GM18519 (cell line): ENCODE results near the gene MAN1A2.
"Not testable (repeated sequence)": the region's sequence is repeated elsewhere in the genome, so short reads cannot be mapped to it uniquely, and the experiment has no call there.

Experiments used
- ATAC-seq: cut with Tn5 transposase; IDR thresholded peaks from one replicate; pipeline ENCODE4 v1.9.1; 2021; ENCODE audit warnings: mild to moderate bottlenecking, moderate library complexity; ENCODE audit not compliant: unreplicated experiment, low FRiP score

The MAN1A2 gene

DNA sequence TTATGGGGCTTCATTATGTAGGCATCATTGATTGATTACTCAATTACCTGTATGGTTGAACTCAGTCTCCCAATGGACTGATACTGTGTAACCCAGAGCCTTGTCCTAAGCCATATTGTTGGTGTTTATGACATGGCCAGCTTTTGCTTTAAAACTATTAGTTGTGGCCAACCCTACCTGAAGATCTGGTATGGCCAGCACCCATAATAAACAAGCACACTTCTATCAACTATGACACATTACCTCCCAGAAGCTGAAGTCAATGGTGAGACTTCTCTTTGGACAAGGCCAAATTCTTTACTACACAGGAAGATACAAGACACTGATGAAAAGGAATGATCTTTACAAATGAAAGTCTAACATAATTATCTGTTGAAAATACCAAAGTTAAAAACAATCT is 28.8 kb downstream of the MAN1A2 start:
- no peak for ATAC-seq

DNA sequence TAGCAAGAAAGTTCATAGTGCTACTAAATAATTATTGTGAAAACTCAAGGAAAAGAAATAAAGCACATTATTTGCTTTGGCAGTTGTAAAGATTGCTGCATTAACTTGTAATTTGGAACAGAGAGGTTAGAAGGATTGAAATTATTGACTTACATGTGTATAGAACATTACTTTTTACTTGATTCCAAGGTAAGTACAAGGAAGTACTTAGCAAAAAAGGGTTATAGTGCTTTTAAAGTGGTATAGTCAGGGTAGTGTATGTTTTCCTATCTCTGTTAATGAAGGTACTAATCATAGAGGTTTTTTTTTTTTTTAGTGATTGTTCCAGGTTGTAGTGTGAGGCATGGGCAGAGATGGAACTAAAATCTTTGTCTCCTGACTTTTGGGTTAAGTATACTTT is 29.4 kb downstream of the MAN1A2 start:
- ATAC-seq = no peak

DNA sequence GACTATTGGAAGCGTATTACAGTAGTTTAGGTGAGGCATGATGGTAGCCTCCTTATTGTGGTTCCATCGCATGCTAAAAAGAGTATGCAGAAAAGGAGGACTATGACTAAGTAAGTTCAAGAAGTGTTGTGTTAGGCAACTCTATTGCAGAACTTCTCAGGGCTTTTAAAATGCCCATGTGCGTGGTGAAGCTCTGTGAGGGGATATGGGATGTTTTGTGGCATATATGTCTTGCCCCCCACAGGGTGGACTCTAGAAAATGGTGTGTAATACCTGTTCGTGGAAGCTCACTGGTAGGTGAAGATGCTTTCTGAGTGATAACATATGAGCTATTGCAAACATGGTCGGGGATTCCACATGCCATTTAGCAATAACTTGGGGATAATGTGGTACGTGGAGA is 31.7 kb downstream of the MAN1A2 start:
- no peak for ATAC-seq

DNA sequence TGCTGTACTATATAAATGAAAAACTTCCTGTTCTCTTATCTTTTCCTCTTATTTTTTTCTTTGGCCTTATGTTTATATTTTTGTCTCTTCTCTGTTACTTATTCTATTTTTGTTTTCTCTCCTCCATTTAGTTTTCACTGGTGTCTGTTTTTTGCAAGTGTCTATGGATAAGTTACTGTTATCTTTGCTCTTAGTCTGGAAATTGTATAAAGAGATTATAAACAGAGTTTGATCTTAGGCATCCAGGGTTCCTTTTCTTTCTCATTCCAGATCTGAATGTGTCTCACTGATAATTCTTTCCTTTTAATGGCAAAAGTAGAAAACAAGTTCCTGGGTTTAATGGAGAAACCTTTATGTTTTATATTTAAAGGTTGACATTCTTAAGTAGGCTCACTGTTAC is 34.5 kb downstream of the MAN1A2 start:
- ATAC-seq = no peak

DNA sequence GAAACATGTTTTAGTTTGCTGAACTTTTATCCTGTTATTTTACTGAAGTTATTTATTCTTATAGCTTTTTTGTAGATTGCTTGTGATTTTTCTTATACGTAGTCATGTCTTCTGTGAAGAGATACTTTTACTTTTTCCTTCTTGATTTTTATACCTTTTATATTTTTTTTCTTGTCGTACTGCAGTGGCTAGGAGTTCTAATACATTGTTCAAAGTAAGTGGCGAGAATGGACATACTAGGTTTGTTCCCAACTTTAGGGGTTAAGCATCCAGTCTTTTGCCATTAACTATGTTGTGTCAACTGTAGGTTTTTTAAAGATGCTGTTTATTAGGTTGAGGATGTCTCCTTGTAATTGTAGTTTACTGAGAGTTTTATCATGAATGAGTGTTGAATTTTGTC is 36.3 kb downstream of the MAN1A2 start:
- no peak for ATAC-seq

DNA sequence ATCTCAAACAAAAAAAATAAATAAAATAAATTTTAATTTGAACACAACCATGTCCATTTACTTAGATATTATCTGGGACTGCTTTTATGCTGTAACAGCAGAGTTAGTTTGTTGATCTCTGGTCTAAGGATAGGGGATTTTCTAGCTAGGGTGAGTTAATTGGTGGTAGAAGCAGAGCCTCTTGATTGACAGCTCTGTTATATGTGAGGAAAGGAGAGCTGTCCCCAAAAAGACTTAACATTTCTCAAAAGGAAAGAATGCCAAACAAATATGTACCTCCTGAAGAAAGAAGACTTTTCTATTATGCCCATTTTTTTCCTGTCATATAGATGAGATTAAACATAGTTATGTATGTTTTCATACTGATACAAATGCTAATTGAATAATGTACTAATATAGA is 37.8 kb downstream of the MAN1A2 start:
- no peak for ATAC-seq

DNA sequence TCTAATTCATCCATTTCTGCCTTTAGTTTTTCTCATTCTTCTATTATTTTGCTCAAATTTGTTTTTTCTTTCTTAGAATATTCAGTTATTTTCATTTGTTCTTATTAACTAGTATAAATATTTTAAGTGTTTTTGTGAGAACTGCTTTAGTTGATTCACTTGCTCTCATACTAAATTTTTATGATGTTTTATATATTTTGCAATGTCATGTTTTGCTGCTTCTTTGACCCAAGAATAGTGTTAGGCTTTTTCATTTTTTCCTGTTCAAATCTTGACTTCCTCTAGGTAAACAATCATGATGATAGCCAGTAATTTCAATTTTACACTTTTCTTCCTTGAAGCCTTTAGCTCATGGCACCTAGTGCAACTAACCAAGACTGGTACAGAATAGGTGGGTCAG is 45.2 kb downstream of the MAN1A2 start:
- no peak for ATAC-seq

DNA sequence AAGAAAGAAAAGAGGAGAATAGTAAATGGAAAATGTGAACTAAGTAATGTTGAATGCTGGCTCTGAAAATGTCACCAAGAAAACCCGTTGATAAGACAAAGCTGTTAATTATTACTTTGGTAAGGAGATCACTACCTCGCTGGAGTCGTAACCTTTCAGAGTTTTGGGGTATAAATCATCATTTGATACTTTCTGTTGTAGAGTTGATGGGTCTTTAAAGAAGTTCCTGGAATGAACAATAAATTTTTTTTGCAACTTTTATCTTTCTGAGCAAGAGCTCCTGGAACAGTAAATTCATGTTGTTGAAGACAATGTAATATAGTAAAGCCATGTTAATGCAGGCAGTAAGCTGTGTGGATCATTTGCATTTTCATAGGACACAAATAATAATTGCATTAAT is 46.2 kb downstream of the MAN1A2 start:
- ATAC-seq = no peak

DNA sequence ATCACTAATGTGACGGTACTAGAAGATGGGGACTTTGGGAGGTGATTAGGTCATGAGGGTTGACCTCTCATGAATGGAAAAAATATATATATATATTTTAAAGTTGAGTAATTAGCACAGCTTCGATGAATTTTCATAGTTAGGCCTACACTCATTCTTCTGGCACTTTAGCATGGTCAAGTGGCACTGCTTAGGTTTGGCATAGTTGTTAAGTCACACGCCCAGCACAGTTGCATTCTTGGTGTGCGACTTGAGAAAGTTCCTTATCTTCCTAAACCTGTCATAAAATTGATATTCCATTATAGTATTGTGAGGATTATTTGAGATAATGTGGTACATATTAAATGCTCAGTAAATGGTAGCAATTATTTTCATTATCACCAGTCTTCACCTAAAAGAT is 47.7 kb downstream of the MAN1A2 start:
- no peak for ATAC-seq

DNA sequence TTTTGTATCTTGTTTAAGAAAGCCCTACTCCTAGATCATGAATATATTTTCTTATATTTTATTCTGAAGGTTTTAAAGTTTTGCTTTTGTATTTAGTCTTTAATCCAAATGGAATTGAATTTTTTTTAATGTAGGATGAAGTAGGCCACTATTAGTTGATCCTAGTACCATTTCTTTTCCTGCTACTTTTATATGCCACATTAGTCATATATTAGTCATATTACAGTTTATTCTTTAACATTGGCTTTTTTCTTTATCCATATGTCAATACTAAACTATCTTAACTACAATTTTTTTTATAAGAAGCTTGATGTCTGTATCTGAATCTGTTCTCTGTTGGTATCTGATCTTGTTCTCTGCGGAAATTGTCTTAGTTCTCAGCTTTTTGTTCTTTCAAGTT is 48.8 kb downstream of the MAN1A2 start:
- ATAC-seq = no peak

DNA sequence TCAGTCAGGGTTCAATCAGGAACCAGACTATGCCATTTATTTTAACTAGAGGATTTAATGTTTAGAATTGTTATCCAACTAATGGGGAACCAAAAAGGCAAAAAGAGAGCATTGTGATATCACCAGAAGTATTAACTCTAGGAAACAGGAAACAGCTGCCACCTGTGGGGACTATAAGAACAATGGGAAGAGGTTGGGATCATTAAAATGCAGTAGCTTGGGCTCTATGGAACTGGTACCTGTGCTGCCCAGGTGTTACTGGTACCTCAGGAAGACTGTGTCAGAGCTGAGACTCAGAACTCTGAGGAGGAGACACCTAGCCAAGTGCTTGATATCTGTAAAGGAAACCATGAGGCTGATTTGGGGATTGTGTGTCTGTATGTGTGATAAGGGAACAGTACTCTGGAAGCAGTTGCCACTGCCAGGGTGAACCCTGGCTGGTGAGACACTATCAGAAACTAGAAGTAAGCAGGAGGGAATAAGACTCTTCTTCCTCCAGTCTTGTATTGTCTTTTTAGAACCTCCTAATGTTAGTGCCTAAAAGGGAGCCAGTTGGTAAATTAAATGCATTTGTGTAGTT is 49.4 kb downstream of the MAN1A2 start:
- ATAC-seq = no peak

DNA sequence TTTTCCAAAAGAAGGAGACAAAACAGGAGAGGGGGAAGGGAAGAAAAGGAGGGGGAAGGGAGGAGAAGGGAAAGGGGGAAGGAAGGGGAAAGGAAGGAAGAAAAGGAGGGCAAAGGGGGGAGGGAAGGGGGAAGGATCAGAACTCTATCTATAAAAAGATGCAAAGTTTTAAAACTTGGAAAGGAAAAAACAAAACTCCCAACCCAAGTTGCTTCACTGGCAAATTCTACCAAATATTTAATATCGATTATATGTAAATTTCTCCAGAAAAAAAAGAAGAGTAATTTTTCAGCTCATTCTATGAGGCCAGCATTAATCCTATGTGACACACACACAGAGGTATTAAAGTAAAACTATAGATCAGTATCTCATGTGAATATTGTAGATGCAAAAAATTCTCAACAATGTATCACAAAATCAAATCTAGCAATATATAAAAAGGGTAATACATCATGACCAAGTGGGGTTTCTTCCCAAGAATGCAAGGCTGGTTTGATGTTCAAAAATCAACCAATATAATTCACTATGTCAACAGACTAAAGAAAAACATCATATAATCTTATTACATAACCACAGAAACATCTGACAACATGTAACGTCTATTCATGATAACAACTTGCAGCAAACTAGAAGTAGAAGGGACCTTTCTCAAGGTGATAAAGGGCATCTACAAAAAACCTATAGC is 57.9 kb downstream of the MAN1A2 start:
- ATAC-seq = no peak

DNA sequence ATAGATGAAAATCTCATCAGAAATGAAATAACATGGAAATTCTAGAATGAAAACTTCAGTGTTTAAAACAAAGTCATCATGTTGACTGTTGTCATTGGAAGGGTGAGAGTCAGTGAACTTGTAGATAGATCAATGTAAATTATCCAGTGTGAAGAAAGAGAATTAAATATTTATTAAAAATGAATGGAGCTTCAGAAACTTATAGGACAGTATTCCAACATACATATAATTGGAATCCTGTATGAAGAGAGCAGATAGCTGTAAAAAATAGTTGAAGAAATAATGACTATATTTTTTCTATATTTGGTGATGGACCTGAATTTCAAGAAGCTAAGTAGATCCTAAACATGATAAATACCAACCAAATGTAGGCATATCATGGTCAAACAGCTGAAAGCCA is 60.0 kb downstream of the MAN1A2 start:
- no peak for ATAC-seq

DNA sequence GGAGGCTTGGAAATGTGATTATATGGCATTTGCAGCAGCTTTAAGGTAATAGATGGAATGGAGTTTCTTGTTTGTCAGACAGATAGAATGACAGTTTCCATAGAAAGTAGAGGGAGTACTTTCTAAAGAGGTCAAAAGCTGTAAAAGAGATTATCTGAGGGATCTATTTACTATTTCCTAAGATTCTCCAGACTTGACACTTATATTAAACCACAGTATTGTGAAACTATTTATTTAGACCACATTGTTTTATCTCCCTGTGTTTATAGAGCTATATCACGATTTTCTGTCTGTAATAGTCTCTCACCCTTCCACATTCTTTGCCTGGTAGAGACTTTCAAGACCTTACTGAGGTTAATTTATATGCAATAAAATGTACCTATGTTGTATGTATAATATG is 66.7 kb downstream of the MAN1A2 start:
- no peak for ATAC-seq

DNA sequence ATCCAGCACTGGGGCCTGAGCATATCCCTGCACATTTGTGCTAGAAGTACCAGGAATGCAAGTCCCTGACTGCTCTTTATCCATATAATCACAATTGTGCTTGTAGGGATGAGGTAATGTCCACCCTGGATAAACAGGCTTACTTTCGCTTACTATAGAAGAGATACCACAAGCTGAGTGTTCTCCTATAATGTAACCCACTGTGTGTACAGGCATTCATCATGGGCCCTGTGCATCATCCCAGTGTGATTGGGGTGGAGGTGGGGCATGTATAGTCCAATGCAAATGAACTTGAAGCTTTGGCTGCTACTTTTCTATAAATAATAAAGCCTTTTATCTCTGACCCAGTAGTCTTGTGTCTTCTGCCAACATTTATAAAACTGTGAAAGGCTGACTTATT is 69.3 kb downstream of the MAN1A2 start:
- no peak for ATAC-seq

DNA sequence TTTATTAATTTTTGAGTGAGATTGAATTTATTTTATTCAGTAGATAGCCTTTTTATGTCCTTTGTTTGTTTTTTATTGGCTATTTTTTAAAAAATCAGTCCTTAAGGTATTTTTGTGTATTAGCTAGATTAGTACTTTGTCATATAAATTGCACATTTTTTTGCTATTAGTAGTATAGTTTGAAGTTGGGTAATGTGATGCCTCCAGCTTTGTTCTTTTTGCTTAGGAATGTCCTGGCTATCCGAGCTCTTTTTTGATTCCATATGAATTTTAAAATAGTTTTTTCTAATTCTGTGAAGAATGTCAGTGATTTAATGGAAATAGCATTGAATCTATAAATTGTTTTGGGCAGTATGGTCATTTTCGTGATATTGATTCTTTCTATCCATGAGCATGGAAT is 80.4 kb downstream of the MAN1A2 start:
- ATAC-seq = no peak

DNA sequence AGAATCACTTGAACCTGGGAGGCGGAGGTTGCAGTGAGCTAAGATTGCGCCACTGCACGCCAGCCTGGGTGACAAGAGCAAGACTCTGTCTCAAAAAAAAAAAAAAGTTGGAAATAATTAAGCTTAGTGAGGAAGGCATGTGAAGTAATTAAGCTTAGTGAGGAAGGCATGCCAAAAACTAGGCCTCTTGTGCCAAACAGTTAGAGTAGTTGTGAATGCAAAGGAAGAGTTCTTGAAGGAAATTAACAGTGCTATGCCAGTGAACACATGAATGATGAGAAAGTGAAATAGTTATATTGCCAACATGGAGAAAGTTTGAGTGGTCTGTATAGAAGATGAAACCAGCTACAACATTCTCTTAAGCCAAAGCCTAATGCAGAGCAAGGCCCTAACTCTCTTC is 85.0 kb downstream of the MAN1A2 start:
- ATAC-seq = no peak

DNA sequence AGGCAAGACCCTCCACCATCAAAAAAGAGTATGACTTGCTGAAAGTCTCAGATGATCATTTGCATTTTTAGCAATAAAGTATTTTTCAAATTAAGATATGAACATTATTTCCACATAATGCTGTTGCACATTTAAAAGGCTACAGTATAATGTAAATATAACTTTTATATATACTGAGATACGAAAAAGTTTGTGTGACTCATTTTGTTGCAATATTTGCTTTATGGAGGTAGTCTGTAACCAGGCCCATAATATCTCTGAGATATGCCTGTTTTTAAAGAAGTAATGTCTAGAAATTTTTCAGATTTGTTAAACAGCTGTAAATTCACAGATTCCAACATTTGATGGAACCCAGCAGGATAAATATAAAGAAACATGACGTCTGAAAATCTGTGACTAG is 86.7 kb downstream of the MAN1A2 start:
- ATAC-seq = no peak

DNA sequence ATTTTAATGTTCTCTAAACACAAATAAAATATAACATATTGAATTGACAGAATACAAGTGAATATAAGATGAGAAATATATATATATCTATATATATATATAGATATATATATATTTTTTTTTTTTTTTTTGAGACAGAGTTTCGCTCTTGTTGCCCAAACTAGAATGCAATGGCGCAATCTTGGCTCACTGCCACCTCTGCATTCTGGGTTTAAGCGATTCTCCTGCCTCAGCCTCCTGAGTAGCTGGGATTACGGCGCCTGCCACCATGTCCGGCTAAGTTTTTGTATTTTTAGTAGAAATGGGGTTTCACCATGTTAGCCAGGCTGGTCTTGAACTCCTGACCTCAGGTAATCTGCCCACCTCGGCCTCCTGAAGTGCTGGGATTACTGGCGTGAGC is 91.2 kb downstream of the MAN1A2 start:
- ATAC-seq = not testable (repeated sequence)

DNA sequence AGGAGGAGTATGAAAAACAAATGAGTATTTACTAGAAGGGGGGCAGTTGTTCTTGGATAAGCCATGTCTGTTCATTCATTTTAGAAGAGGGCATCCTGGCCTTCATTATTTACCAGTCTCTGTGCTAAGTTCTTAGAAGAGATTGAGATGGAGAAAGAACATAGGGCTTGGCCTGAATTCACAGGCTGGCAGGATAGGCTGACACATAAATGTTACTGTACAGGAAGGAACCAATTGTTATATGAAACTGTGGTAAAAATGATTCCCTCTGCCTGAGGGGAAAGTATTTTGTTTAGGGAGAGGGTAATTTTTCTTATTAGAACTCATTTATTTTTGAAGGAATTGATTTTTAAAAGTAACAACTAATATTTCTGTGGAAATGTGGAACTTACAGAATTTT is 99.5 kb downstream of the MAN1A2 start:
- no peak for ATAC-seq

DNA sequence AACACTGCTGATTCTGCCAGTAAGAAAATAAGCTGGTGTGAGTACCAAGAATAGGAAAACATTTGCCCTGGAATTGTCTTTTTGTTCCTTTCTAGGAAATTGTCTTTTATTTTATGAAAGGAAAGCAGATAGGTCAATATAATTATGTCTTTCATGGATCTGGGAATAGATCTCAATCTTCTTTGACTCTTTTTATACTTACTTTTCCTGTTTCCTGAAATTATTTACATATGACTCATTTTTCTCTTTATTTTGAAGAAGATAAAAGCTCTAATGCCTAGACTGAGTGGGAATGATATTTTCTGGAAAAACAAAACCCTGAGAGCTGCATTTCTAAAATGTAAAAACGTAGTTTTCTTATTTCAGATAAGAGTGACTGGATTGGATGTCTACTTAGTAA is 100.1 kb downstream of the MAN1A2 start:
- no peak for ATAC-seq

DNA sequence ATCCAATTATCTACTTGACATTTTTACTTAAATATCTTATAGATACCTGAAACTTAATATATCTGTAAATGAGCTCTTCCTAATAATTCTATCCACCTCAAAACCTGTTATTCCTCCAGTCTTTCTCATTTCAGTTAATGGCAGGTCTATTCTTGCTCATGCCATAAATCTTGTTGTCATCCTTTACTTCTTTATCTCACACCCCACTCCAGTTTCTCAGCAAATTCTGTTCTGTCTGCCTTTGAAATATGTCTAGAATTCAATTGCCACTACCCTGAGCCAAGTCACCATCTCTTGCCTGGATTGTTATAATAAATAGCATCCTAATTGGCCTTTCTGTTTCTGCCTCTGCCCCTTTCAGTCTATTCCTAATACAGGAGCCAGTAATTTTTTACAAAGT is 105.8 kb downstream of the MAN1A2 start:
- no peak for ATAC-seq

DNA sequence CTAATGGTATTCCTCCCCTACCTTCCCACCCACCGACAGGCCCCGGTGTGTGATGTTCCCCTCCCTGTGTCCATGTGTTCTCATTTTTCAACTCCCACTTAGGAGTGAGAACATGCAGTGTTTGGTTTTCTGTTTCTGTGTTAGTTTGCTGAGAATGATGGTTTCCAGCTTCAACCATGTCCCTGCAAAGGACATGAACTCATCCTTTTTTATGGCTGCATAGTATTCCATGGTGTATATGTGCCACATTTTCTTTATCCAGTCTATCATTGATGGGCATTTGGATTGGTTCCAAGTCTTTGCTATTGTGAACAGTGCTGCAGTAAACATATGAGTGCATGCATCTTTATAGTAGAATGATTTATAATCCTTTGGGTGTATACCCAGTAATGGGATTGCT is 108.2 kb downstream of the MAN1A2 start:
- not testable (repeated sequence) for ATAC-seq
